Cardiac fibroblast (primary cell): ENCODE measurements around the gene FRYL.

ENCODE experiments used
- DNase-seq, 2 donors: peaks; one replicate each; pipeline versions ENCODE4 v3.0.0 to v3.0.0-alpha.2; 2010; ENCODE audit warnings: low read depth in 2 of 2
- H3K4me3 ChIP-seq, 2 donors: replicated peaks in 1 of 2; 1 replicate in 1 of 2; 2 replicates in 1 of 2; pipeline ENCODE4 v1.5.1; 2011; ENCODE audit warnings: low read depth in 2 of 2, low read length in 2 of 2, mild to moderate bottlenecking in 2 of 2, moderate library complexity in 1 of 2
- TF ChIP-seq, protein P1 (sequence below): IDR thresholded peaks from one replicate; pipeline ENCODE4 v1.5.1; 2011; ENCODE audit warnings: low read depth, mild to moderate bottlenecking, low read length, inconsistent platforms

Gene FRYL

DNA sequence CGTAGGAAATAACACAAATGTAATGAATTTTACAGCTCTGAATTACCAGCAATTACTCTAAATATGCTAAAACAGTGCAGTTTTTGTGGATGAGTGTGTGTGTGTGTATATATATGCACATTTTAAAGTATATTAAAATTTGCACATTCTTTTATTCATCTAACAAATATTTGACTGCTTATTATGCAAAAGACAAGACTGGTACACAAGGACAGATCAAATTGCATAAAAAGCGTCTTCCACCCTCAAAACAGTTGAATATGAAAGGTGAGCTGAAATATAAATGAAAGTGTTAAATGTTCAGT lies 276.1 kb downstream of the FRYL start:
- TF ChIP-seq, protein P1, sequence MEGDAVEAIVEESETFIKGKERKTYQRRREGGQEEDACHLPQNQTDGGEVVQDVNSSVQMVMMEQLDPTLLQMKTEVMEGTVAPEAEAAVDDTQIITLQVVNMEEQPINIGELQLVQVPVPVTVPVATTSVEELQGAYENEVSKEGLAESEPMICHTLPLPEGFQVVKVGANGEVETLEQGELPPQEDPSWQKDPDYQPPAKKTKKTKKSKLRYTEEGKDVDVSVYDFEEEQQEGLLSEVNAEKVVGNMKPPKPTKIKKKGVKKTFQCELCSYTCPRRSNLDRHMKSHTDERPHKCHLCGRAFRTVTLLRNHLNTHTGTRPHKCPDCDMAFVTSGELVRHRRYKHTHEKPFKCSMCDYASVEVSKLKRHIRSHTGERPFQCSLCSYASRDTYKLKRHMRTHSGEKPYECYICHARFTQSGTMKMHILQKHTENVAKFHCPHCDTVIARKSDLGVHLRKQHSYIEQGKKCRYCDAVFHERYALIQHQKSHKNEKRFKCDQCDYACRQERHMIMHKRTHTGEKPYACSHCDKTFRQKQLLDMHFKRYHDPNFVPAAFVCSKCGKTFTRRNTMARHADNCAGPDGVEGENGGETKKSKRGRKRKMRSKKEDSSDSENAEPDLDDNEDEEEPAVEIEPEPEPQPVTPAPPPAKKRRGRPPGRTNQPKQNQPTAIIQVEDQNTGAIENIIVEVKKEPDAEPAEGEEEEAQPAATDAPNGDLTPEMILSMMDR, result no peak
- DNase-seq, result no peak
- H3K4me3 ChIP-seq, result no peak overlapping the region

DNA sequence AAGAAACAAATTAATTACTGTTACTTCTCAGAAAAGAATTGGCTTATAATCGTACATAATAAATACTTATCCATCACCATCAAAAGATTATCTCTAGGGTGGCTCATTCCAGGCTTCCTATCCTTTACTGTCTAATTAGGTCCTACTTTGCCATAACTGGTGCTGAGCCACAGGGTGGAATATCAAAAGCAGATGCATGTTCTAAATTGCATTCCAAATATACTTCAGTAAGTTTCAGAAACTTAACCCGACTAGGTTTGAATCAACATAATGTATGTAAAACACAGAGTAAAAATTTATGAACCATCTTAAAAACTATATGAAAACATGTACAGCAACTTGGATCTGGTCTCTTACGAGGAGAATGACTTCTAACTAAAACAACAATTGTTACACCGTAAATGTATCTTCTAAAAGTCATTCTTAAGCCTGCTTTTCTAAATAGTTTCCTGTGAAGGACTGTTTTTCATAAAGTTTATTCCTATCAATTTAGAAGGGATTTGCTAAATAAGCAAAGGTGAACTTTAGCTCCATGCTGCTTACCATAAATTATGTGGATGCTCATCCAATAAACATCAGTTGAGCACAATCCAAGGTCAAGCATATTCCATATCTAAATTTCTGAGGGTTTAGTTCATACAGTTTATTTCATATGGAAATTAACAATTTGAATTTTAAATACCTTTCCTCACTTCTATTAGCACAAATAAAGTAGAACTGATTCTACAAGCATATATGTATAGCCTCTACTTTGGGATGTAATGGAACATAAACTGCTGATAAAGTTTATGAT lies 276.6 kb downstream of the FRYL start:
- TF ChIP-seq, protein P1, result no peak
- no peak overlapping the region for H3K4me3 ChIP-seq
- no peak for DNase-seq

DNA sequence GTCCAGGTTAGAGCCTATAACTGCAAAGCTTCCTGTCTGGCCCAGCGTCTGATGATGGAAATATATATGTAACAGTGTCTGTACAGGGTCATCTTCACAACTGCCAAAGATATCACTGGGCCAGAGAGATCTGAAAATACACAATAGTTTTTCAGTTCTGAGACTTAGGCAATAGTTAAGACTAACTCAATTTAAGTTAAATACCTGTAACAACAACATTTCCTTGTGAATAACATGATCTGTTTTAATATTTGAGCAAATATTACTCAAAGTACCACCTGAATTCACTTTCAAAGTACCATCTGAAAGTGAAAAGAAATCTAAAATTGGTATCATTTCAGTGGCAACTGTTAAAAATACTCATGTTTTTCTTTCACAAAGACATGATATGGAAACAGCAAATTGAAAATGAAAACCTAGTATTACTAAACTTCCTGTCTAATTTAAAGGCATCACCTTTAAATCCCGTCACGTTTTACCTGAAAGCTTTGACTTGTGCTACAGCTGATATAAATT lies 280.5 kb downstream of the FRYL start:
- no peak overlapping the region for H3K4me3 ChIP-seq
- TF ChIP-seq, protein P1, result no peak
- no peak for DNase-seq

DNA sequence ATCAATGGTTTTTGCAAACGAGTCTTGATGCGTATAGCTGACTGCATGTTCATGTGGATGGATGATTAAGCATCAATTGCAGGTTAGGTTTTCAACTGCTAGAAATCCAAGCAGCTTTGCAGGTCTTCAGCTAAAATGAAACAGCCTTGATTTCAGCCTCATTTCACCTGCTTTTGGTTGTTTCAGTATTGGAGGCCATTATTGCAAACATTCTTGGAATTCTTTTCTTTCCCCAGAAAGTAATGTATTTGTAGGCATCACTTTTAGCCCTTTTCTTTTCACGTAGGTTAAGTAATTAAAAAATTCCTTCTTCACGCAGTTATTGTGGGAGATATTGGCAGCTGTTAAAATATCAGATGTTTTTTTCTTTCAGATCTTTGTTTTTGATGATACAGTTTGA lies 281.2 kb downstream of the FRYL start:
- no peak for DNase-seq
- H3K4me3 ChIP-seq, result no peak overlapping the region
- TF ChIP-seq, protein P1, result no peak

DNA sequence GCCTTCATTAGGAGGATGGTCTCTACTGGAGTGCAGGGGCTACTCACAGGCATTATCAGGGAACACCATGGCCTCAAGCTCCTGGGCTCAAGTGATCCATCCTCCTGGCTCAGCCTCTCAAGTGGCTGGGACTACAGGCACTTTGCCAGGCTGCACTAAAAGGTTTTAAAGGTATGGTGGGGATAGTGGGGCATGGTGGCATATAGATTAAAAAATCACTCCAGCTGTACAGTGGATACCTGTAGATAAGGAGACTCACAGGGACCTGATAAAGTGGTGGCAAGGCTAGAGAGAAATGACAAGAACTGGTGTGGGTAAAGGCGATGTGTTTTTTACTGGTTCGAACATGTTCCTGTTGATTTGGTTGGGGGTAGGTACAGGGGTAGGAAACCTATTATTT lies 284.1 kb downstream of the FRYL start:
- DNase-seq, result no peak
- H3K4me3 ChIP-seq, result no peak overlapping the region
- TF ChIP-seq, protein P1, result no peak

DNA sequence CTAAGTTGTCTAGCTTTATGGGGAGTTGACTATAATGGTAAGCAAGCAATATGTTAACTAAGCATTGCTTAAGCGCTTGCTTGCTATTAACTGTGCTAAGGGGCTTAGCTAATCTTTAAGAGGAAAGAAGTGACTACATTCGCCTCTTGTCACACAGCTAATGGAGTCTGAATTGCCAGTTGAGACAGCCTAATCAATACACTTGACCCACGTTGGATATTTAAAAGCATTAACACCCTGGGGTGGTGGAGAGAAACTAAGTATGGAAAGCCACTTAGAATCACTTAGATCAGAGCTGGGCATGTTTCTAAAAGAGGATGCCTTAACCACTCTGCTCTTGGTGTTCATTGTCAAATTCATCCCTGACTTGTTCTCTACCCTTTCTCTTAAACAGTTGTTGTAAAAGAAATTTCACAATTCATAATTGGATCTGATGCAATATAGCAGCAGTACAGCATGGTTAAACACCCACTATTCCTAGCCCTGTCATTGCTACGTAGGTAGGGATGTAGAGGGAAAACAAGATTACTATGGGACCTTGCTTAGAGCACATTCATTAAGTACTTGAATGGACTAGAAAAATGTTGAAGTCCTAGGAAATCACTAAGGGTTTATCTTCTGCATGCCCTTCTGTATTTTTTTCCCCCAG lies 286.5 kb downstream of the FRYL start:
- no peak for DNase-seq
- TF ChIP-seq, protein P1, result no peak
- H3K4me3 ChIP-seq, result no peak overlapping the region
